GM12878 (cell line): ENCODE results near the gene FAM170B. TPM values are rescaled to one million over a fixed set of nuclear protein-coding genes. Genes with fewer than 3 reads are reported as not detected.
A peak's percentile ranks its signal among the peaks of the same experiment; 100 is the strongest.

Source experiments
- ATAC-seq: fragments of 200-7000 bp; cut with Tn5 transposase; 3 replicates; pipeline ENCODE4 v1.9.1; 2020; ENCODE audit warnings: mild to moderate bottlenecking, moderate library complexity
- BruUV-seq: library from RNA; stranded (reverse); fragments of 400-500 nt; replicated peaks from 2 replicates; lab custom pipeline; 2021; lab: Mats Ljungman, UMichigan
- CTCF ChIA-PET: fragments of 300-600 bp; sonication (Branson Sonifier 250); formaldehyde crosslinking; extraction: SDS; loops from one replicate; lab custom pipeline; 2021; ENCODE audit warnings: inconsistent platforms; lab: Yijun Ruan, JAX
- POLR2A ChIA-PET: fragments of 350-600 bp; formaldehyde crosslinking; extraction: SDS; loops from one replicate; lab custom pipeline; 2021; ENCODE audit warnings: inconsistent platforms; lab: Charles Lee
- RAD21 ChIA-PET: fragments of 300-600 bp; sonication (Branson Sonifier 250); formaldehyde crosslinking; loops from one replicate; lab custom pipeline; 2023; ENCODE audit warnings: antibody characterized with exemption; ENCODE audit not compliant: unreplicated experiment; lab: Charles Lee
- SMC1A ChIA-PET: fragments of 300-600 bp; sonication (Branson Sonifier 250); formaldehyde crosslinking; loops from one replicate; lab custom pipeline; 2023; ENCODE audit not compliant: unreplicated experiment, uncharacterized antibody; lab: Charles Lee
- DNase-seq: peaks from one replicate; pipeline ENCODE4 v3.0.0-alpha.2; 2011; ENCODE audit warnings: low read depth, low spot score
- FAIRE-seq: peaks from 3 replicates; lab custom pipeline; 2011; peaks lifted over from hg19 to GRCh38; lab: Jason Lieb, UNC
- H2AFZ ChIP-seq: 2 replicates; pipeline ENCODE4 v1.6.0; 2011; ENCODE audit warnings: low read depth, low read length, control low read depth; ENCODE audit not compliant: control insufficient read depth
- H3K27ac ChIP-seq: 2 replicates; pipeline ENCODE4 v1.5.1; 2011; ENCODE audit warnings: control low read depth; ENCODE audit not compliant: control insufficient read depth, insufficient read depth
- H3K27me3 ChIP-seq, 2 experiments: replicated peaks in 1 of 2; 2 replicates each; pipeline versions ENCODE4 v1.6.0 to v1.6.1; 2011; ENCODE audit warnings: low read length in 1 of 2; ENCODE audit not compliant: control insufficient read depth in 2 of 2, insufficient read depth in 2 of 2
- H3K36me3 ChIP-seq, 2 experiments: 2 replicates each; pipeline ENCODE4 v1.5.1; 2011; ENCODE audit warnings: low read length in 1 of 2; ENCODE audit not compliant: control insufficient read depth in 2 of 2, insufficient read depth in 2 of 2
- H3K4me1 ChIP-seq: 2 replicates; pipeline ENCODE4 v1.6.1; 2011; ENCODE audit warnings: mild to moderate bottlenecking, low read length, moderate library complexity, mixed read lengths; ENCODE audit not compliant: control insufficient read depth, insufficient read depth
- H3K4me2 ChIP-seq: 2 replicates; pipeline ENCODE4 v1.6.0; 2011; ENCODE audit warnings: control low read depth; ENCODE audit not compliant: control insufficient read depth, insufficient read depth
- H3K4me3 ChIP-seq: fragments of 200-600 bp; sonication (generic); 2 replicates; pipeline ENCODE4 v1.5.1; 2016
- H3K79me2 ChIP-seq: 2 replicates; pipeline ENCODE4 v1.6.0; 2011; ENCODE audit warnings: low read length; ENCODE audit not compliant: control insufficient read depth, insufficient read depth
- H3K9ac ChIP-seq: 2 replicates; pipeline ENCODE4 v1.8.0; 2011; ENCODE audit warnings: low read length, control low read depth, mixed read lengths; ENCODE audit not compliant: control insufficient read depth, insufficient read depth
- H3K9me3 ChIP-seq: replicated peaks from 3 replicates; pipeline ENCODE4 v1.5.1; 2011; ENCODE audit warnings: mild to moderate bottlenecking, low read length; ENCODE audit not compliant: control insufficient read depth, insufficient read depth
- H4K20me1 ChIP-seq: 2 replicates; pipeline ENCODE4 v1.6.0; 2011; ENCODE audit not compliant: control insufficient read depth, insufficient read depth
- ASH2L ChIP-seq: fragments of 300-600, 200-600 bp; sonication (generic); IDR thresholded peaks from 2 replicates; pipeline ENCODE4 v1.6.1; 2017; ENCODE audit warnings: low read depth, mild to moderate bottlenecking, borderline replicate concordance
- EED ChIP-seq: sonication (generic); IDR thresholded peaks from 2 replicates; pipeline ENCODE4 v1.6.1; 2016; ENCODE audit warnings: antibody characterized with exemption, low read depth
- HDAC2 ChIP-seq: fragments of 200-600 bp; sonication (generic); IDR thresholded peaks from 2 replicates; pipeline ENCODE4 v1.6.1; 2017
- HDAC6 ChIP-seq: fragments of 200-600 bp; sonication (generic); IDR thresholded peaks from one replicate; pipeline ENCODE4 v1.8.0; 2017; ENCODE audit warnings: antibody characterized with exemption; ENCODE audit not compliant: unreplicated experiment
- IKZF1 ChIP-seq: fragments of 450-650 bp; conservative IDR thresholded peaks from 2 replicates; pipeline ENCODE4 v1.6.1; 2017; ENCODE audit warnings: antibody characterized with exemption, mild to moderate bottlenecking
- IKZF2 ChIP-seq, 2 experiments: fragments of 450-650 bp; IDR thresholded peaks; 2 replicates each; pipeline ENCODE4 v1.6.1; 2017; ENCODE audit warnings: mild to moderate bottlenecking in 2 of 2, moderate library complexity in 2 of 2
- MEF2B ChIP-seq: fragments of 450-650 bp; IDR thresholded peaks from 2 replicates; pipeline ENCODE4 v1.6.1; 2018; ENCODE audit warnings: mild to moderate bottlenecking, moderate library complexity; ENCODE audit not compliant: partially characterized antibody, poor library complexity, severe bottlenecking
- NFYB ChIP-seq: IDR thresholded peaks from 2 replicates; pipeline ENCODE4 v1.6.1; 2011; ENCODE audit warnings: low read depth, mild to moderate bottlenecking, low read length, improper control_type of control experiment, moderate library complexity; ENCODE audit not compliant: insufficient read depth
- POLR2A ChIP-seq: IDR thresholded peaks from 2 replicates; pipeline ENCODE4 v1.6.1; 2011; ENCODE audit warnings: low read depth, mild to moderate bottlenecking, low read length
- RELA ChIP-seq: fragments of 450-650 bp; IDR thresholded peaks from 2 replicates; pipeline ENCODE4 v1.8.0; 2014; ENCODE audit warnings: borderline replicate concordance; ENCODE audit not compliant: partially characterized antibody
- TCF3 ChIP-seq: IDR thresholded peaks from 2 replicates; pipeline ENCODE4 v1.6.1; 2012; ENCODE audit warnings: low read depth, mild to moderate bottlenecking, low read length, borderline replicate concordance; ENCODE audit not compliant: insufficient read depth
- ZNF274 ChIP-seq: IDR thresholded peaks from one replicate; pipeline ENCODE4 v1.8.0; 2011; ENCODE audit not compliant: insufficient read length, insufficient read depth
- ZNF384 ChIP-seq: IDR thresholded peaks from 2 replicates; pipeline ENCODE4 v1.6.1; 2012; ENCODE audit warnings: low read depth, mild to moderate bottlenecking, low read length, improper control_type of control experiment, borderline replicate concordance
- WGBS: methylation state at CpG from one replicate; pipeline ENCODE4 v1.1.6; 2016; ENCODE audit warnings: low lambda C conversion rate; ENCODE audit not compliant: insufficient replicate concordance, insufficient coverage; ENCODE audit errors: missing lambda C conversion rate; 5-methylcytosine and 5-hydroxymethylcytosine counted together
- in situ Hi-C: fragments of 300-500 bp; cut with MboI; formaldehyde crosslinking; loops from 9 replicates; pipeline ENCODE4 v1.14.3; 2018; ENCODE audit warnings: mixed read lengths
- intact Hi-C: fragments of 100-400 bp; cut with micrococcal nuclease; formaldehyde crosslinking; loops from one replicate; pipeline ENCODE4 v1.14.2; 2022; ENCODE audit not compliant: unreplicated experiment
- polyA plus RNA-seq, 11 experiments: library from polyadenylated mRNA; depleted of rRNA in 4 of 11; unstranded in 6 of 11; stranded (reverse) in 5 of 11; fragments of >200 nt; fragmentation: Nextera tagmentation in 4 of 11; fragmentation: Illumina TruSeq in 1 of 11; extraction: Ambion mirVana in 4 of 11; extraction: Trizol in 1 of 11; gene quantifications; 1 replicate in 1 of 11; 2 replicates in 10 of 11; pipeline versions ENCODE4 v1.2.1 to v1.2.3, GENCODE V29; 2011 to 2016; ENCODE audit warnings: inconsistent platforms in 2 of 11, missing spikeins in 2 of 11, low read depth in 1 of 11
- total RNA-seq, 4 experiments: library from RNA; depleted of rRNA in 3 of 4; stranded (reverse); fragments of >200 nt in 3 of 4; fragmentation: Illumina TruSeq in 1 of 4; extraction: Trizol in 1 of 4; gene quantifications; 2 replicates each; pipeline versions ENCODE4 v1.2.1 to v1.2.3, GENCODE V29; 2013 to 2021
- TF ChIP-seq, protein P1 (sequence below): IDR thresholded peaks from 2 replicates; pipeline ENCODE4 v1.6.1; 2011; ENCODE audit warnings: mild to moderate bottlenecking, low read depth, low read length, moderate library complexity; ENCODE audit not compliant: insufficient replicate concordance
- TF ChIP-seq, protein P2 (sequence below): fragments of 150-350 bp; IDR thresholded peaks from 2 replicates; pipeline ENCODE4 v1.6.1; 2016; ENCODE audit warnings: low read depth, low read length
- TF ChIP-seq, protein P3 (sequence below): fragments of 450-650 bp; IDR thresholded peaks from 2 replicates; pipeline ENCODE4 v1.6.1; 2016; ENCODE audit warnings: mild to moderate bottlenecking

The FAM170B gene
- total and polyA plus RNA-seq, 10 of the 15 experiments (the other 5 are each of a cell fraction or from before 2014, with no cell fraction given): not detected

DNA sequence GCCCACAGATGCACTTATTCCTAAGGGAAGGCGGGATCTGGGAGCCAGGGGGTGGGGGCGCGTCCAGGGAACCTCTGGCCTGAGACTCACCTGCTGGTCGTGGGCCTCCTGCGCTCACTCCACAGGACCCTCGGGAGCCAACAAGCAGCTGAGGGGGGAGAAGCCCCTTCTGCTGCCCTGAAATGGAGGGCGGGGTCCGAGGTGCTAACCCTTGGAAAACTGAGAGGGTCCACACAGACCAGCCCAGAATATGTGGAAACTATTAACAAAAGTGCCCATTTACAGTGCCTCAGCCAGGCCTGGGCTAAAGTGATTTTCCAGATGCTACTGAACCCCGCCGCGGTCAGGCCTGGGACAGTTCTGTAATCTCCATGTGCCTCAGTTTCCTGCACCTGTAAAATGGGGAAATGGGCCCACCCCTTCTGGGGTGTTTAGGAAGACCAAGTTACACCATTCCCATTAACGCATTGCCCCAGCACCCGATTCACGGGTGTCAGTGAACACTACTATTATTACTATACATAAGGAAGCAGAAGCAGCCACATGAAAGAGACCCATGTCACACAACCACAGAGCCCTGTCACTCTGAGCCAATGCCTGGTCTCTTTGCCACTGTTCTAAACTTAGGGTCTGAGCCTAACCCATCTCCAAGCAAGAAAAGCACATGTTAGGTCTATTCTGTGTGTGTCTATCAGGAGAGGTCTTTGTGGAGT, 17.9 kb downstream of the FAM170B start:
- ChIA-PET RAD21 (no interaction called here), SMC1A (no interaction called here), CTCF (no interaction called here), POLR2A (no interaction called here)
- no peaks in the 10 kb centered on the region for H4K20me1 ChIP-seq
- no peak for DNase-seq
- no peak overlapping the region for H3K9ac ChIP-seq
- WGBS: 53% methylated on average over 14 of the region's 14 CpGs
- H2AFZ ChIP-seq: no peak overlapping the region
- no peaks in the 10 kb centered on the region for H3K79me2 ChIP-seq
- intact Hi-C loops: no loop called here
- peaks cover 5 to 17% of the 10 kb centered on the region in 2 experiments for H3K27me3 ChIP-seq
- FAIRE-seq: no peak
- no peak overlapping the region for H3K4me2 ChIP-seq
- in situ Hi-C loops: no loop called here
- H3K4me3 ChIP-seq: no peak overlapping the region
- no peaks in the 10 kb centered on the region for H3K9me3 ChIP-seq
- H3K36me3 ChIP-seq: no peaks in the 10 kb centered on the region
- BruUV-seq: no TSS peak
- H3K4me1 ChIP-seq: no peaks in the 10 kb centered on the region
- peak; percentile 52 for ATAC-seq
- no peak overlapping the region for H3K27ac ChIP-seq
- no peak for TF ChIP-seq HDAC6
- TF ChIP-seq IKZF1: peak; percentile 68
- TF ChIP-seq IKZF2 (IDR thresholded peaks at IDR 0.05): peak; percentile 38 to 44; a peak in 2 of 4 replicates
- no peak for TF ChIP-seq HDAC2
- TF ChIP-seq MEF2B: peak; percentile 17
- no peak for TF ChIP-seq RELA
- TF ChIP-seq, protein P1, sequence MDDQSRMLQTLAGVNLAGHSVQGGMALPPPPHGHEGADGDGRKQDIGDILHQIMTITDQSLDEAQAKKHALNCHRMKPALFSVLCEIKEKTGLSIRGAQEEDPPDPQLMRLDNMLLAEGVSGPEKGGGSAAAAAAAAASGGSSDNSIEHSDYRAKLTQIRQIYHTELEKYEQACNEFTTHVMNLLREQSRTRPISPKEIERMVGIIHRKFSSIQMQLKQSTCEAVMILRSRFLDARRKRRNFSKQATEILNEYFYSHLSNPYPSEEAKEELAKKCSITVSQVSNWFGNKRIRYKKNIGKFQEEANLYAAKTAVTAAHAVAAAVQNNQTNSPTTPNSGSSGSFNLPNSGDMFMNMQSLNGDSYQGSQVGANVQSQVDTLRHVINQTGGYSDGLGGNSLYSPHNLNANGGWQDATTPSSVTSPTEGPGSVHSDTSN: peak; percentile 37
- no peak for TF ChIP-seq TCF3
- TF ChIP-seq ASH2L: no peak
- no peak for TF ChIP-seq EED
- TF ChIP-seq, protein P2, sequence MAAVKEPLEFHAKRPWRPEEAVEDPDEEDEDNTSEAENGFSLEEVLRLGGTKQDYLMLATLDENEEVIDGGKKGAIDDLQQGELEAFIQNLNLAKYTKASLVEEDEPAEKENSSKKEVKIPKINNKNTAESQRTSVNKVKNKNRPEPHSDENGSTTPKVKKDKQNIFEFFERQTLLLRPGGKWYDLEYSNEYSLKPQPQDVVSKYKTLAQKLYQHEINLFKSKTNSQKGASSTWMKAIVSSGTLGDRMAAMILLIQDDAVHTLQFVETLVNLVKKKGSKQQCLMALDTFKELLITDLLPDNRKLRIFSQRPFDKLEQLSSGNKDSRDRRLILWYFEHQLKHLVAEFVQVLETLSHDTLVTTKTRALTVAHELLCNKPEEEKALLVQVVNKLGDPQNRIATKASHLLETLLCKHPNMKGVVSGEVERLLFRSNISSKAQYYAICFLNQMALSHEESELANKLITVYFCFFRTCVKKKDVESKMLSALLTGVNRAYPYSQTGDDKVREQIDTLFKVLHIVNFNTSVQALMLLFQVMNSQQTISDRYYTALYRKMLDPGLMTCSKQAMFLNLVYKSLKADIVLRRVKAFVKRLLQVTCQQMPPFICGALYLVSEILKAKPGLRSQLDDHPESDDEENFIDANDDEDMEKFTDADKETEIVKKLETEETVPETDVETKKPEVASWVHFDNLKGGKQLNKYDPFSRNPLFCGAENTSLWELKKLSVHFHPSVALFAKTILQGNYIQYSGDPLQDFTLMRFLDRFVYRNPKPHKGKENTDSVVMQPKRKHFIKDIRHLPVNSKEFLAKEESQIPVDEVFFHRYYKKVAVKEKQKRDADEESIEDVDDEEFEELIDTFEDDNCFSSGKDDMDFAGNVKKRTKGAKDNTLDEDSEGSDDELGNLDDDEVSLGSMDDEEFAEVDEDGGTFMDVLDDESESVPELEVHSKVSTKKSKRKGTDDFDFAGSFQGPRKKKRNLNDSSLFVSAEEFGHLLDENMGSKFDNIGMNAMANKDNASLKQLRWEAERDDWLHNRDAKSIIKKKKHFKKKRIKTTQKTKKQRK: no peak
- no peak for TF ChIP-seq NFYB
- no peak for TF ChIP-seq ZNF274
- TF ChIP-seq, protein P3, sequence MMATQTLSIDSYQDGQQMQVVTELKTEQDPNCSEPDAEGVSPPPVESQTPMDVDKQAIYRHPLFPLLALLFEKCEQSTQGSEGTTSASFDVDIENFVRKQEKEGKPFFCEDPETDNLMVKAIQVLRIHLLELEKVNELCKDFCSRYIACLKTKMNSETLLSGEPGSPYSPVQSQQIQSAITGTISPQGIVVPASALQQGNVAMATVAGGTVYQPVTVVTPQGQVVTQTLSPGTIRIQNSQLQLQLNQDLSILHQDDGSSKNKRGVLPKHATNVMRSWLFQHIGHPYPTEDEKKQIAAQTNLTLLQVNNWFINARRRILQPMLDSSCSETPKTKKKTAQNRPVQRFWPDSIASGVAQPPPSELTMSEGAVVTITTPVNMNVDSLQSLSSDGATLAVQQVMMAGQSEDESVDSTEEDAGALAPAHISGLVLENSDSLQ: peak; percentile 81
- TF ChIP-seq ZNF384: no peak
- TF ChIP-seq POLR2A: no peak
